HUDEP-2 (cell line): ENCODE measurements around the gene AHSG.
"Not testable (repeated sequence)": the region's sequence is repeated elsewhere in the genome, so short reads cannot be mapped to it uniquely, and the experiment has no call there.

ENCODE experiments used
- DNase-seq, 76 experiments: peaks; one replicate each; lab custom pipeline; 2025; ENCODE audit not compliant: unreplicated experiment in 76 of 76; lab: John Stamatoyannopoulos, UW

The AHSG gene

GRCh38 chr3:186612721-186613636 lies at the start of gene AHSG:
AHSG (plus strand) TSS chr3:186613060; CDS start chr3:186613142, 82 bp downstream.
- DNase-seq: no peak

GRCh38 chr3:186564586-186564985 lies 48.3 kb upstream of the AHSG start:
- DNase-seq: no peak

GRCh38 chr3:186566772-186567071 lies 46.1 kb upstream of the AHSG start:
- peak in 1 of 76 experiments; percentile 39 for DNase-seq

- DNase-seq: peak in 75 of 76 experiments; percentile 17 to 97 (median 85)
Observed at GRCh38 chr3:186567072-186567921, 45.6 kb upstream of the AHSG start, which contains the start of gene TBCCD1. TBCCD1 (minus strand) TSS chr3:186567339; CDS start chr3:186564329, 3,010 bp downstream.

GRCh38 chr3:186569361-186569760 lies 43.5 kb upstream of the AHSG start:
- peak in 2 of 76 experiments; percentile 5 to 6 for DNase-seq

- DNase-seq: no peak
Observed at GRCh38 chr3:186569779-186570095, 43.1 kb upstream of the AHSG start.

- DNase-seq: peak; percentile 23 to 99 (median 97)
Observed at GRCh38 chr3:186570096-186570940, 42.5 kb upstream of the AHSG start, which contains the start of gene DNAJB11. DNAJB11 (plus strand) TSS chr3:186570720; CDS start chr3:186570898, 178 bp downstream.

- DNase-seq: no peak
Observed at GRCh38 chr3:186570941-186571643, 41.8 kb upstream of the AHSG start.

GRCh38 chr3:186571644-186572013 lies 41.2 kb upstream of the AHSG start:
- DNase-seq: no peak

GRCh38 chr3:186577521-186577920 lies 35.3 kb upstream of the AHSG start:
- DNase-seq: no peak

GRCh38 chr3:186580785-186581184 lies 32.1 kb upstream of the AHSG start:
- DNase-seq: no peak

- no peak for DNase-seq
Observed at GRCh38 chr3:186582541-186582940, 30.3 kb upstream of the AHSG start.

- no peak for DNase-seq
Observed at GRCh38 chr3:186583831-186584230, 29.0 kb upstream of the AHSG start.

- DNase-seq: not testable (repeated sequence)
Observed at GRCh38 chr3:186586245-186586644, 26.6 kb upstream of the AHSG start.

GRCh38 chr3:186587183-186587582 lies 25.7 kb upstream of the AHSG start:
- DNase-seq: no peak

GRCh38 chr3:186588632-186589031 lies 24.2 kb upstream of the AHSG start:
- no peak for DNase-seq

GRCh38 chr3:186589121-186589520 lies 23.7 kb upstream of the AHSG start:
- peak in 1 of 76 experiments; percentile 3 for DNase-seq

- no peak for DNase-seq
Observed at GRCh38 chr3:186589856-186590579, 22.8 kb upstream of the AHSG start.

- no peak for DNase-seq
Observed at GRCh38 chr3:186590580-186591295, 22.1 kb upstream of the AHSG start.
